ENCODE measurements around the gene PLEKHM3. TPM values are rescaled to one million over a fixed set of nuclear protein-coding genes. Genes with fewer than 3 reads are reported as not detected.

PLEKHM3 gene
- total RNA-seq, 2 donors from 2014 or later = 14.0 to 15.2 TPM

GRCh38 chr2:207876842-207877535, 148.3 kb downstream of the PLEKHM3 start:
- Histone ChIP-seq H3K36me3 (replicated peaks in 1 of 2; ENCODE audit: insufficient read depth in 1 of 2, low read depth in 2 of 2) (no peaks in the 10 kb centered on the region), H3K4me3 (no peak overlapping the region), H3K27me3 (no peaks in the 10 kb centered on the region), H3K9me3 (no peaks in the 10 kb centered on the region), H3K4me1 (peaks cover 17% of the 10 kb centered on the region), H3K27ac (peak overlapping the region in 2 of 4 donors; percentile 28 to 31)
- TF ChIP-seq POLR2A (IDR thresholded peaks at IDR 0.05) (no peak), CTCF (IDR thresholded peaks at IDR 0.05) (no peak)
- no peak for DNase-seq
- intact Hi-C loops (cut with DNase I) = no loop called here
- WGBS, 2 donors = 45 to 53% methylated on average over 4 of the region's 4 CpGs
- ATAC-seq = no peak

GRCh38 chr2:207875473-207876212, 149.7 kb downstream of the PLEKHM3 start:
- Histone ChIP-seq H3K4me1 (peaks cover 20% of the 10 kb centered on the region), H3K27ac (no peak overlapping the region), H3K27me3 (no peaks in the 10 kb centered on the region), H3K4me3 (no peak overlapping the region), H3K9me3 (no peaks in the 10 kb centered on the region), H3K36me3 (replicated peaks in 1 of 2; ENCODE audit: insufficient read depth in 1 of 2, low read depth in 2 of 2) (no peaks in the 10 kb centered on the region)
- intact Hi-C loops (cut with DNase I) = no loop called here
- no peak for TF ChIP-seq CTCF (IDR thresholded peaks at IDR 0.05)
- no peak for TF ChIP-seq POLR2A (IDR thresholded peaks at IDR 0.05)
- ATAC-seq (no peak), DNase-seq (no peak)
- WGBS, 2 donors = 94 to 95% methylated on average over 3 of the region's 3 CpGs

- TF ChIP-seq POLR2A (IDR thresholded peaks at IDR 0.05) (no peak), CTCF (IDR thresholded peaks at IDR 0.05) (no peak)
- intact Hi-C loops (cut with DNase I) = no loop called here
These were observed 151.5 kb downstream of the PLEKHM3 start for GRCh38 chr2:207873794-207874193.

GRCh38 chr2:207871911-207872310, 153.4 kb downstream of the PLEKHM3 start:
- no peak for TF ChIP-seq CTCF (IDR thresholded peaks at IDR 0.05)
- TF ChIP-seq POLR2A (IDR thresholded peaks at IDR 0.05) = no peak
- Histone ChIP-seq H3K36me3 (replicated peaks in 1 of 2; ENCODE audit: insufficient read depth in 1 of 2, low read depth in 2 of 2) (no peaks in the 10 kb centered on the region), H3K27me3 (no peaks in the 10 kb centered on the region), H3K9me3 (no peaks in the 10 kb centered on the region), H3K4me1 (peaks cover 31% of the 10 kb centered on the region), H3K27ac (no peak overlapping the region), H3K4me3 (no peak overlapping the region)
- intact Hi-C loops (cut with DNase I) = no loop called here
- no peak for ATAC-seq
- 97 to 98% methylated on average over 2 of the region's 2 CpGs for WGBS, 2 donors
- no peak for DNase-seq

More at GRCh38 chr2:207873794-207874193, 151.5 kb downstream of the PLEKHM3 start:
- H3K27me3 ChIP-seq = no peaks in the 10 kb centered on the region
- H3K4me3 ChIP-seq = no peak overlapping the region
- H3K4me1 ChIP-seq = peaks cover 37% of the 10 kb centered on the region
- ATAC-seq (no peak), DNase-seq (no peak)
- H3K36me3 ChIP-seq (replicated peaks in 1 of 2; ENCODE audit: insufficient read depth in 1 of 2, low read depth in 2 of 2) = no peaks in the 10 kb centered on the region
- H3K27ac ChIP-seq = no peak overlapping the region
- 95 to 100% methylated on average over 1 of the region's 1 CpG for WGBS, 2 donors
- H3K9me3 ChIP-seq = no peaks in the 10 kb centered on the region
